ENCODE results near the gene SEC16A. TPM values are rescaled to one million over a fixed set of nuclear protein-coding genes. Genes with fewer than 3 reads are reported as not detected.

The SEC16A gene
- total and polyA plus RNA-seq, 4 donors: 44.2 to 78.8 (median 46.7) TPM

DNA sequence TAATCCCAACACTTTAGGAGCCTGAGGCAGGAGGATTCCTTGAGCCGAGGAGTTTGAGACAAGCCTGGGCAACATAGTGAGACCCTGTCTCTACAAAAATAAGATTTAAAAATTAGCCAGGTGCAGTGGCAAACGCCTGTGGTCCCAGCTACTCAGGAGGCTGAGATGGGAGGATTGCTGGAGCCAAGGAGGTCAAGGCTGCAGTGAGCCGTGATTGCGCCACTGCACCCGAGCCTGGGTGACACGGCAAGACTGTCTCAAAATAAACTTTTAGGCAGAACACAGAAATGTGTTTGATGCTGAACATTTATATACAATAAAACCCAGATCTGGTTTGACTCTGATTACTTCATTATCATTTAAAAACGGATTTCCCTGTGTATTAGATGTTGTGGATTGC is 77.4 kb downstream of the SEC16A start:
- Histone ChIP-seq H3K4me1 (ENCODE audit: control insufficient read depth in 5 of 5, insufficient read depth in 5 of 5, low read length in 5 of 5) (peaks cover 0 to 8% (median 0%) of the 10 kb centered on the region in 5 donors), H3K4me3 (no peak overlapping the region), H3K9ac (ENCODE audit: insufficient read depth in 1 of 2, low read length in 2 of 2) (no peak overlapping the region), H3K27me3 (ENCODE audit: control insufficient read depth in 3 of 3, insufficient read depth in 3 of 3, low read length in 2 of 3) (no peaks in the 10 kb centered on the region), H3K36me3 (ENCODE audit: control insufficient read depth in 4 of 4, insufficient read depth in 4 of 4, low read length in 4 of 4) (peaks cover 0 to 29% (median 7%) of the 10 kb centered on the region in 4 donors), H3K27ac (ENCODE audit: low read depth in 1 of 2, low read length in 1 of 2) (no peak overlapping the region), H3K9me3 (ENCODE audit: control insufficient read depth in 4 of 4, insufficient read depth in 3 of 4, low read length in 3 of 4) (no peaks in the 10 kb centered on the region)
- DNase-seq: no peak
- no peak for ATAC-seq (ENCODE audit: insufficient read depth, low FRiP score)
- WGBS, 2 donors: 81 to 91% methylated on average over 7 of the region's 7 CpGs
- TF ChIP-seq CTCF (IDR thresholded peaks at IDR 0.05; ENCODE audit: control extremely low read depth, extremely low read depth): no peak

GRCh38 chr9:136404801-136405136 is 78.1 kb downstream of the SEC16A start:
- Histone ChIP-seq H3K9me3 (ENCODE audit: control insufficient read depth in 4 of 4, insufficient read depth in 3 of 4, low read length in 3 of 4) (no peaks in the 10 kb centered on the region), H3K9ac (ENCODE audit: insufficient read depth in 1 of 2, low read length in 2 of 2) (no peak overlapping the region), H3K4me1 (ENCODE audit: control insufficient read depth in 5 of 5, insufficient read depth in 5 of 5, low read length in 5 of 5) (peaks cover 0 to 10% (median 0%) of the 10 kb centered on the region in 5 donors), H3K4me3 (no peak overlapping the region), H3K27ac (ENCODE audit: low read depth in 1 of 2, low read length in 1 of 2) (no peak overlapping the region), H3K36me3 (ENCODE audit: control insufficient read depth in 4 of 4, insufficient read depth in 4 of 4, low read length in 4 of 4) (peaks cover 0 to 29% (median 7%) of the 10 kb centered on the region in 4 donors), H3K27me3 (ENCODE audit: control insufficient read depth in 3 of 3, insufficient read depth in 3 of 3, low read length in 2 of 3) (no peaks in the 10 kb centered on the region)
- no peak for DNase-seq
- ATAC-seq (ENCODE audit: insufficient read depth, low FRiP score): no peak
- no peak for TF ChIP-seq CTCF (IDR thresholded peaks at IDR 0.05; ENCODE audit: control extremely low read depth, extremely low read depth)
- 90 to 96% methylated on average over 14 of the region's 14 CpGs for WGBS, 2 donors

DNA sequence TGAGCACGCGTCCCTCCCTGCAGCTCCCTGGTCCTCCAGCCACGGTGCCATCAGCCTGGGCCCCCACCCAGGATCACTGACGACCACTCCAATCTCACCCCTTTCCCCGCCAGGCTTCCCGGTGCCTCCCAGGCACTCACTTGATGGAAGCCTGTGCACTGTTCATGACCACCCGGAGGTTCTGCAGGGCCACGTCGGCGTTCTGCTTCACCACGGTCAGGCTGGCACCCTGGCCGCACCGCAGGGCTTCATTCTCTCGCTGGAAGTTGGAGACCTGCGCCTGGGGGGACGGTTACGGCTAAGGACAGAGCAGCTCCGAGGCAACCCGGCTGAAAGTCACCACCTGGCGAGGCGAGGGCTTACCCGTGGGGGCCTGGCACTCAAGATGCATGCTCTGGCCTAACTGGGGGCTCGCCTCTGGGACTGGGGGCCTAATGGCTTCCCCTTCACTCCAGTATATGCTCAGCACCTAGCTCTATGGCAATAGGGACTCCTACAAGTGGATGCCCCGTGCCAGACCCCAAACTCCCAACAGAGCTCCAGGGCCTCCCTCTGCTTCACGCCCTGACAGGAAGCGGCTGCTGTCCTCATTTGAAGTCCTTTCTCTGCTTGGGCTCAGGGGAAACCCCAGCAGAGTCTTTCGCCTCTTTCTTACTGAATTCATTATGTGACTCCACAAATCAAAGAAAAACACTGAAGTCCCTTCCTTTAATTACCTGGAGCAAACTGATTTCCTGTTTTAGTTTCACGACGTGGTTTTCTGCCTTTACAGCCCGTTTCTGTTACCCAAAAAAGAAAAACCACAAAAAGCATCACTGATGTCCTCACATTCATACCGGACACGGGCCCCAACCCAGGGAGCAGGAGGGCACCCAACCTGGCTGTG is 78.7 kb downstream of the SEC16A start:
- Histone ChIP-seq H3K9me3 (ENCODE audit: control insufficient read depth in 4 of 4, insufficient read depth in 3 of 4, low read length in 3 of 4) (no peaks in the 10 kb centered on the region), H3K36me3 (ENCODE audit: control insufficient read depth in 4 of 4, insufficient read depth in 4 of 4, low read length in 4 of 4) (peaks cover 0 to 29% (median 7%) of the 10 kb centered on the region in 4 donors), H3K9ac (ENCODE audit: insufficient read depth in 1 of 2, low read length in 2 of 2) (no peak overlapping the region), H3K27me3 (ENCODE audit: control insufficient read depth in 3 of 3, insufficient read depth in 3 of 3, low read length in 2 of 3) (no peaks in the 10 kb centered on the region), H3K4me3 (no peak overlapping the region), H3K27ac (ENCODE audit: low read depth in 1 of 2, low read length in 1 of 2) (no peak overlapping the region), H3K4me1 (ENCODE audit: control insufficient read depth in 5 of 5, insufficient read depth in 5 of 5, low read length in 5 of 5) (peaks cover 0 to 7% (median 3%) of the 10 kb centered on the region in 5 donors)
- ATAC-seq (ENCODE audit: insufficient read depth, low FRiP score) (no peak), DNase-seq (no peak)
- WGBS, 2 donors: 83 to 84% methylated on average over 32 of the region's 32 CpGs
- no peak for TF ChIP-seq CTCF (IDR thresholded peaks at IDR 0.05; ENCODE audit: control extremely low read depth, extremely low read depth)

Data from lung (tissue), 12 donors.